GM21367 (cell line): ENCODE data around the gene AGK.
"Not testable (repeated sequence)": the region's sequence is repeated elsewhere in the genome, so short reads cannot be mapped to it uniquely, and the experiment has no call there.

ENCODE experiments used
- ATAC-seq: cut with Tn5 transposase; IDR thresholded peaks from one replicate; pipeline ENCODE4 v1.9.1; 2021; ENCODE audit not compliant: unreplicated experiment

The AGK gene

DNA sequence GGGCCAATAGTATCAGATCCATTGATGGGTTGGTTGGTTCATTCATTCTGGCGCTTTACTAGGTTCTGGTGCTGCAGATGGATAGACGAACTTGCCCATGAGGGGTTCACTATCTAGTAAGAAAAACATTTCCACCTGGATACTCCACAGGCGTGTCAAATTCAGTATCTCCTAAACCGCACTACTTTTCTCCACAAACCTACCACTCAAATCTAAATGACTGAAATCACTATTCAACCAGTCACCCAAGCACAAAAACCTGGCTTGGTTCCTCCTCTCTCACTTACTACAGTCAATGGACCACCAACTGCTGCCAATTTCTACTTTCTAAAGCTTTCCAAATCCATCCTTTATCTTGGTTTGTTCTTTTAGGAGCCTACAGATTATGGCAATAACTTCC, 572 bp downstream of the AGK start:
- no peak for ATAC-seq

DNA sequence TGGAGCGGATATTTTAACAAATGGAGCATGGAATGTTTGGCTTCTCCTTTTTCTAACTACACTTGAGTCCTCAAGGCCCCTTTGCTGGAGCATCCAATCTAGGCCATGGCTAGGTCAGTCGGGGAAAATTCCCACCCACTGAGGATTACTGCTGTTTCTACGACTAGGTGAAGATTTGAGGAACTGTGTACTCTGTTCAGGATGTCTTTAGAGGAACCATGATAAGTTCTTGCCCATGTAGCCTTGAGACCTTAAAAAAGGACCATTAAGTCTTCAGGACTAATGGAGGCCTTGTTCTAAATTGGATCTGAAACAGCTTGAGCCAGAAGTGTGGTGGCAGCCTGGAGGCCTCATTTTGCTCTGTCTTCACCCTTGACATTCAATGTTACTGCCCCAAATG, 6.2 kb downstream of the AGK start:
- ATAC-seq: no peak

DNA sequence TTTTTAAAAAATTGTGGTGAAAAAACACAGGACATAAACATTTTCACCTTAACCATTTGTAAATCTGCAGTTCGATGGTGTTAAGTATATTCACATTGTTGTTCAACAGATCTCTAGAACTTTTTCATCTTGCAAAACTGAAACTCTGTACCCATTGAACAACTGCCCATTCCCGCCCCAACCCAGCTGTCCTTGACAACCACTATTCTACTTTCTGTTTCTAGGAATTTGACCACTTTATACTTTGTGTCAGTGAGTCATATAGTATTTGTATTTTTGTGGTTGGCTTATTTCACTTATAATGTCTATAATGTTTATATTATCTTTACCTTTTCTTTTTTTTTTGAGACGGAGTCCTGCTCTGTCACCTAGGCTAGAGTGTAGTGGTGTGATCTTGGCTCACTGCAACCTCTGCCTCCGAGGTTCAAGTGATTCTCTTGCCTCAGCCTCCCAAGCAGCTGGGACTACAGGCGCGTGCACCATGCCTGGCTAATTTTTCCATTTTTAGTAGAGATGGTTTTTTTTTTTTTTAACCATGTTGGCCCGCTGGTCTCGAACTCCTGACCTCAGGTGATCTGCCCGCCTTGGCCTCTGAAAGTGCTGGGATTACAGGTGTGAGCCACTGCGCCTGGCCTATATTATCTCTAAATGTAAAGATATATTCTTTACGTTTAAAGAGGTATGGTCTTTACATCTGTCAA, 6.8 kb downstream of the AGK start:
- ATAC-seq: peak; percentile 54

DNA sequence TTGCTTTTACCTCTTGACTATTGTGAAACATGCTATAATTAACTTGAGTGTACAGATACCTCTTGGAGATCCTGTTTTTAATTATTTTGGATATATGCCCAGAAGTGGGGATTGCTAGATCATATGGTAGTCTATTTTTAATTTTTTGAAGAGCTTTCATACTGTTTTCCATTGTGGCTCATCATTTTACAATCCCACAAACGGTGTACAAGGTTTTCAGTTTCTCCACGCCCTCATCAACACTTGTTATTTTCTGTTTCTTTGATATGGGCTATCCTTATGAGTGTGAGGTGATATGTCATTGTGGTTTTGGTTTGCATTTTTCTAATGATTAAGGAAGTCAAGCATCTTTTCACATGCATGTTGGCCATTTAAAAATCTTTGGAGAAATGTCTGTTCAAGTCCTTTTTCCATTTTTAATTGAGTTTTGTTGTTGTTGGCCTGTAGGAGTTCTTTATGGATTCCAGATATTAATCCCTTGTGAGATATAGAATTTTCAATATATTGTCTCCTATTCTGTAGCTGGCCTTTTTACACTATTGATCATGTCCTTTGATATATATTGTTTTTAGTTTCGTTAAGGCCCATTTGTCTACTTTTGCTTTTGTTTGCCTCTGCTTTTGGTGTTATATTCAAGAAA, 7.5 kb downstream of the AGK start:
- peak; percentile 65 for ATAC-seq

DNA sequence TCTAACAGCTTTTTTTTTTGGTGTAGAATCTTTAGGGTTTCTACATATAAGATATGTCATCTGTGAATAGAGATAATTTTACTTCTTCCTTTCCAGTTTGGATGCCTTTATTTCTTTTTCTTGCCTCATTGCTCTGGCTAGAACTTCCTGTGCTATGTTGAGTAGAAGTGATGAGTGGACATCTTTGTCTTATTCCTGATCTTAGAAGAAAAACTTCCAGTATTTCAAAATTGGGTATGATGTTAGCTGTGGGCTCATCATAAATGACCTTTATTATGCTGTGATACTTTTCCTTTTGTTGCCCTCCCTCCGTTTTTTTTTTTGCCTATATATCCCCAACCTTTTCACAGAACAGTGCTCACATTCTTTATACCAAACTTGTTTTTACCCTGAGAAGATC, 8.8 kb downstream of the AGK start:
- ATAC-seq: no peak

DNA sequence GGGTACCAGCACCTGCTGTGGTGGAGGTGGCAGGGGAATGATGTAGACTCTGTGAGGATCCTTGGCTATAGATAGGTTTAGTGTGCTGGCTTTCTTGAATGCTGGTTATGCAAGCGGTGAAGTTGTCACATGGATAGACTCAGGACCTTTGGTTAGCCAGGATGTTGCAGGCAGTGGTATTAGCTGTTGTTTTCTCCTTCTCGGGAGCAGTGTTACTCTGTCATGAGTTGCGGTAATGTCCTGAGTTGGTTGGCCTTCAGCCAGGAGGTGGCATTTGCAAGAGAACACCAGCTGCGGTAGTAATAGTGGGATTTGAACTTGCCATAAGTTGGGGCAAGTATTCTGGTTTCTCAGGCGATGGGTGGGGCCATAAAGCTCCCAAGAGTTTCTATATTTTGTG, 10.8 kb downstream of the AGK start:
- no peak for ATAC-seq

DNA sequence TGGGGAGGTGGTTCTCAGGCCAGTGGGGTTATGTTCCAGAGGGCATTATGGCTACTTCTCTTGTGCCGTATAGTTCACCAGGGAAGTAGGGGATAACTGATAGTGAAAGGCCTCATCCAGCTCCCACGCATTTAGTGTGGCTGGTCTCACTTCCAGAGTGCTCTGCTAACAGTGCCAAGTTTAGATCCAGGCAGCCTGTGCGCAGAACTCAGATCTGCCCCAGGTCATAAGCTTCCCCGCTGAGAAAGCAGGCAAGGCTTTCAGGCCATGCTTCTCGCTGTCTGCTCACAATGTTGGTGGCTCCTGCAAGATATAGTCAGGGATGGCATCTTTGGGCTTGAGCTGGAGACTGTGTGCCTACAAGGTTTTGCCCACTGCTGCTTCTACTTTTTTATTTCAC, 11.3 kb downstream of the AGK start:
- no peak for ATAC-seq

DNA sequence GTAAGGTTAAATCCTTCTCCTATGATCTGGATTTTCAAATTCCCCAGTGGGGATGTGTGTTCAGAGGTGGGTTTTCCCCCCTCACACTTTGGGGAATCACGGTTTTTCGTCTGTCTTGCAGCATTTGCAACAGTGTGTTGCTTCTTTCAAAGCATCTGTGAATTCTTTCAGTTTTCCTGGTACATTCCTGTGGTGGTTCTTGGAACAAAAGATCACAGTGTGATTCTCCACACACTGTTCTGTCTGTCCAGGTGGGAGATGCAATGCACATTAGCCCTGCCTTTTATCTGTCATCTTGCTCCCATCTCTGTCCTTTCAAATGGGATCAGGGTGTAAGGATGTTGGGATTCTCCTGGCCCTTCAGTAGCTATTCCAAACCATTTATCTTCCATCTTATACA, 11.8 kb downstream of the AGK start:
- ATAC-seq: no peak

DNA sequence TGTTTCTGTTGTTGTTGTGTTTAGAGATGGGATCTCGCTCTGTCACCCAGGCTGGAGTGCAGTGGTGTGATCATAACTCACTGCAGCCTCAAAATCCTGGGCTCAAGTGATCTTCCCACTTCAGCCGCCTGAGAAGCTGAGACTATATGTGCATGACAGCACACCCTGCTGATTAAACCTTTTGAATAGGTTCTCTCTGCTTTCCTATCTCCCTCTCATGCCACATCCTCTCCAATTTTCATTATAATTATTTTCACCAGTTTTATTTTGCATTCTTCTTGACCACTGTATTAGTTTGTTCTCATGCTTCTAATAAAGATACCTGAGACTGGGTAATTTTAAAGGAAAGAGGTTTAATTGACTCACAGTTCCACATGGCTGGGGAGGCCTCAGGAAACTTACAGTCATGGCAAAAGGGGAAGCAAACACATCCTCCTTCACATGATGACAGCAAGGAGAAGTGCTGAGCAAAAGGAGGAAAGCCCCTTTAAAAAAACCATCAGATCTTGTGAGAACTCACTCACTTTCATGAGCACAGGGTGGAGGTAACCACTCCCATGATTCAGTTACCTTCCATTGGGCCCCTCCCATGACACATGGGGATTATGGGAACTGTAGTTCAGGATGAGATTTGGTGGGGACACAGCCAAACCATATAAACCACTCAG, 12.9 kb downstream of the AGK start:
- peak; percentile 72 for ATAC-seq

DNA sequence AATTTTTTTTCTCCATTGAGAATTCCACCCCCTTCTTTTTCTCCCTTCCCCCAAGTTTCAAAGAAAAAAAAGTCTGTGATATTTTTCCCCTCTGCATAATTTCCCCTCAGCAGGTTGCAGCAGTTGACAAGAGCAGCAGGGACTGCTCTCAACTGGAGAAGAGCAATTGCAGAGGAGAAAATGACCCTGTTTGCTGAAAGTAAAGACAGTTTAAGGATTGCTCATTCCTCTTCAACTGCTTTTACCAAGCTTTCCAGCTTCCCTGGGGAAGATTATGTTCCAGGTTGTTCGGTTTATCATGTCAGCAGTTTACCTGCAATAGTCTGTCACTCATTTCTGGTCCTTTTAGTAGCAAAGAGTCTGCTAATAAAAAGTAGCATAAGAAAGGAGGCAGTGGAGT, 16.2 kb downstream of the AGK start:
- ATAC-seq: no peak

DNA sequence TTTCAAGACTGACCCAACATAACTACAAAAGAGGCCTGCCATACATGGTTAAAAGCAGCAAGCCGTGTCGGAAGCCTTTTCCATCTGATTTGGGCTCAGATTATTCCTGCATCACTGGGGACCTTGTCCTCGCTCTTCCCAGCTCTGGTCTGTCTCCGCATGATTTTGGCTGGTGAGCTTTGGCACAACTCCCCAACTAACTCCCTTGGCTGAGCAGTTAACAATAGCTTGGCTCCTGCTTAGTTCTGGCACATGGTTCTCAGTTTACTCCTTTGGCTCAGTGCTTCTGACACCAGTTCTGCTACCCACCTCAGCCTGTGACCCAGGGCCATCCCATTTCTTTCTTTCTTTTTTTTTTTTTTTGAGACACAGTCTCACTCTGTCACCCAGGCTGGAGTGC, 17.0 kb downstream of the AGK start:
- ATAC-seq: no peak

DNA sequence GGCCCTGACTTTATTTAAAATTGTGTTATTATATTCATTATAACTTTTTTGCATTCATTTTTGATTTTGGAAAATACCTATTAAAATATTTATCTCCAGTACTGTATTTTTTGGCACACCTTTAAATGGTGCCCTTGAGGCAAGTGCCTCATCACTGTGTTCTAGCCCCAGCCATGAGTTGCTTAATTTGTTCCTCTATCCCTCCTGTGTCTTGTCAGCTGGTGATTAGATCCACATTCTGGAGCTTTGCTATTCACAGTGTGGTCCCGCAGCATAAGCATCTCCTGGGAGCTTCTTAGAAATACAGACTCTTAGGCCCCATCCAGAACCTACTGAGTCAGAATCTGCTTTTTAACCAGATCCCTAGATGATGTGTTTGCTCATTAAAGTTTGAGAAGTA, 19.8 kb downstream of the AGK start:
- no peak for ATAC-seq

DNA sequence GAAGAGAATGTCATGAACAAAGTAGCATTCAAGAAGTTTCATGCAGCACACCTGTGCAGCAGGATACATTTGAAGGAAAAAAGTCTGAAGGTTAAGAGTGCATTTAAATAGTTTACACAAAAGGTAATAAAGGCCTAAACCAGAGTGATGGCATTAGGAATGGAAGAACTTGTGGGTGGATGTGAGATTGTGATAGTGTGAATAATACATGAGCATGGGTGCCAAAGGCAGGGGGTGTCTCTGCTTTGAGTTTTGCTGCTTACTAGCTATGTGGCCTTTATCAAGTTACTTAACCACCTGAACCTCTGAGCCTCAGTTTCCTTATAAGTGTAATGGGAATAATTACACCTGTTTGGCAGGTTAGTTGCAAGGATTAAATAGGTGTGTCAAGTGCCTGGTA, 21.0 kb downstream of the AGK start:
- no peak for ATAC-seq

DNA sequence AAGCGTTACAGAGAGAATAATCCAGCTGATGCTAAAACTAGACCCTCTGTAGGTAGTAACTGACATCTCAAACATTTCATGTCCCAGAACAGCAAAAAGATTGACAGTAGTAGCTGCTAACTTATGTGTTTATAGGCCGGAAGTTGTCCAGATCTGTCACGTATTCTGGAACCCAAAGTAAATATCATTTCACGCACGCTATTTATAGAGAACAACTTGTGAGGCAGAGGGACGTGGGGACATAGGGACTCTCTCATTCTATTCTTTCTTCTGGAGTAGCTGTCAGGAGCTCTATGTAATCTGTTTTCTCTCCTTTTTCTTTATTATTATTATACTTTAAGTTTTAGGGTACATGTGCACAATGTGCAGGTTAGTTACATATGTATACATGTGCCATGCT, 22.3 kb downstream of the AGK start:
- no peak for ATAC-seq

DNA sequence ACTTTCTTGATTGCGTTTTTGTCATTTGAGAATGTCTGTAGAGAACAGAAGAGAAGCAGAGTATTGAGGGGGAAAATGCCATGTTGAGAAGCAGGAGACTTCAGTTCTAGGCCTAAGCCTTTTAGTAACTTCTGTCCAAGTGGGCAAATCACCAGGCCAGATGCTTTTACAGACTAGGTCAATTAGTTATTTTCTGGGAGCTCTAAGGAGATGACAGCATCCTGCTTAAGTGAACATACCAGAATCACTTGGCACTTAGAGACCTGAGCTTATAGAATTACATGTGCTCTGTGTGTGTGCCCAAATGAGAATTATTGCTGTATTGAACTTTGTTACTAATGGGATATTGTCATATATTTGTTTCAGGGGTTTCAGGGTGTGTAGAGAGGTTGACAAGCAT, 24.0 kb downstream of the AGK start:
- no peak for ATAC-seq

DNA sequence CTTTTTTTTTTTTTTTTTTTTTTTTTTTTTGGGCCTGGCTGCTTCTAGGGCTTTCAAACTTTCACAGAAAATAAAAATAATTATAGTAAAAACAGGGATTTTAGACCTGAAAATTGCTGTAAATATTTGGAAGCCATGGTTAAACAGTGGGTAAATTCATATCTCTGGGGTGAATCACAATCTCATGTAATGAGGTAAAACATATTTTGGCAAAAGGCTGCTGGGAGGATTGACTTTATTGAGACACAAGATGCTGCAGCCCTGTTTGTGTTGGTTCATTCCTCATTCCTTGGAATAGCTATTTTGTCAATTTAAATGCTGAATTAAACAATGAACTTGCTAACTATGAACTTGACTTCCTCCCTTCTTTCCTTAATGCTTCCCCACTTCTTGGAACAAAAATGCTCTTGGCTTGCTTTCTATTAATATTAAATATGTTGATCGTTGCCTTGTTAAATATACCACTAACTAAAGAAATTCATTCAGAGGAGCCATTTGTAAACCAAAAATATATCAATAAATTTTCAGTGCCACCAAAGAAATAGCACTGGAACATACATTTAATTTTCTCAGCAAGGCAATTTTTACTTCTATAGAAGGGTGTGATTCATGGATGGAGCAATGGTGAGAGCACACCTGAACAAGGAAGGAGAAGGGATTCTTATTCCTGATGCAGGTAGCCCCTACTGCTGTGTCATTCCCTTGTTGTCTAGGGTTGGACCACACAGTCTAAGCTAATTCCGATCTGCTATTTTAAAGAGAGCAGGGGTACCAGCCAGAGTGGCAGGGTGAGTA, 24.6 kb downstream of the AGK start:
- ATAC-seq: no peak

DNA sequence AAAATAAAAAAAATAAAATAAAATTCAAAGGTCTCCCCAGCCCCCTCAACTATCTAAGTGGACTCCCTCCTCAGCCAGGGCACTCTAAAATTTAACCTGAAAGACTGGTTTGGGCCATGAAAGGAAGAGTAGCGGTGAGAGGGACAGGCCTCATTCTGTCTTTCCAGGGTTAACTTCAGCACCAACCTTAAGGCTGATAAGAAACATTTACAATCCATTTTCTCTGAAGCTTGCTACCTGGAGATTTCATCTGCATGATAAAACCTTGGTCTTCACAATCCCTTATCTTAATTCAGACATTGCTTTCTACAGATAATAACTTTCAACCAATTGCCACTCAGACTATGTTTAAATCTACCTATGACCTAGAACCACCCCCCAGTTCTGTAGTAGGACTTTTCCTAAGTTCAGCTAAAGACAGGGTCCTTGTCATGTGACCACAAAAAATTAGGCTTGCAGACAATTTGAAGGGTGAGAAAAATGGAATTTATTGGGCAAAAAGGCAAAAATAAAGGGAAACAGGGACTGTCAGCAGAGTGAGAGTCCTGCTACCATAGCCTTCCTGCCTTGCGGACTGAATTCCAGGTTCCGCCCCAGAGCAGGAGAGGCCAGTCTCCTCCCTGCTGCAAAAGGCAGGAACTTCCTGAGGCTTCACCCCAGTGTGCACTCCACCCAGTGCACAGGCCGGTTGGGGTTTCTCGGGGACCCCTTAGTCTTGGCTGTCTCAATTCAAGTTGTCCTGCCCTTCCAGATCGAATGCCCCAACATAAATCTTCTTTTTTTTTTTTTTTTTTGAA, 26.0 kb downstream of the AGK start:
- no peak for ATAC-seq

DNA sequence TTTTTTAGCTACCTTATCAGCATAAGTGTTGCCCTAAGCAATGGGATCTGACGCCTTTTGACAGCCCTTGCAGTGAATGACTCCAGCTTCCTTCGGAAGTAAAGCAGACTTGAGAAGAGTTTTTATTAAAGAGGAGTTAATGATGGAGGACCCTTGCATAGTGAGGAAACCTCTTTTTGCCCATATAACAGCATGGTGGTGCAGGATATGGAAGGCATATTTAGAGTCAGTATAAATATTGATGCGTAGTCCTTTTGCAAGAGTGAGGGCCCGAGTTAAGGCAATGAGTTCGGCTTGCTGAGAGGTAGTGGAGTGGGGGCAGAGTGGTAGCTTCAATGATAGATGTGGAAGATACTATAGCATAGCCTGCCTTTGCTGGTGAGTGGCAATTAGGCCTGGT, 28.7 kb downstream of the AGK start:
- ATAC-seq: not testable (repeated sequence)

DNA sequence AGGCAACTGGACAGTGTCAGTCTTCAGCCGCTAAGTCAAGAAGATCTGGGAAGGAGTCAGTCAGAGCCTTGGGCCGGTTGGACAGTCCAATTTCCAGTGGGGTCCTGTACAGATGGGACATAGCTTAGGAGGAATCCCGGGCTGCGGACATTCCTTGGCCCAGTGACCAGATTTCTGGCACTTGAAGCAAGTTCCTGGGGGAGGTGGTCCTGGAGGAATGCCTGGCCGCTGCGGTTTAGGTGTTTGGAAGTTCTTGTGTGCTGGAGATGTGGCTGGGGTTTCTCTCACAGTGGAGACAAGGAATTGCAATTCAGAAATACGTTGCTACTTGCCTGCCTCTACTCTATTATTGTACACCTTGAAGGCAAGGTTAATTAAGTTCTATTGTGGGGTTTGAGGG, 30.9 kb downstream of the AGK start:
- not testable (repeated sequence) for ATAC-seq

DNA sequence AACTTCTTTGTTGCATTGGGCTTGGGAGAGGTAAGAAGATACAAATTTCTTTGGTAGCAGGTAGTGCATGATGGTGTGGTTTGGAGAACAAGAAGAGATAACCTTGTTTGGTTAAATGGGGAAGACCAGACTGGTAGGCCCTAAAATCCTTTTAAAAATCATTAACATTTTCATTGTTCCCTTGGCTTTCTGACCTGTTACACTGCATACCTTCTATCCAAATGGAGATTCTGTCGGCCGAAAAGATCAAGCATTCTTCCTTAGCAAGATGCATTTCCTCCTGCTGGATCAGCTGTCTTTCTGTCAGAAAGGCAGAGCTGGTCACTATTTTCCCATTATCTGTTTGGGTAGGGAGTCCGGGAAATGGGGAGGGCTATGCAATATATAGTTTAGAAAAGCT, 33.7 kb downstream of the AGK start:
- ATAC-seq: no peak
